ENCODE data around the gene RXFP1. TPM values are rescaled to one million over a fixed set of nuclear protein-coding genes. Genes with fewer than 3 reads are reported as not detected.

The RXFP1 gene
- under 1 TPM in 1 of 4 donors, not detected in 3; 0.13 TPM for total RNA-seq

DNA sequence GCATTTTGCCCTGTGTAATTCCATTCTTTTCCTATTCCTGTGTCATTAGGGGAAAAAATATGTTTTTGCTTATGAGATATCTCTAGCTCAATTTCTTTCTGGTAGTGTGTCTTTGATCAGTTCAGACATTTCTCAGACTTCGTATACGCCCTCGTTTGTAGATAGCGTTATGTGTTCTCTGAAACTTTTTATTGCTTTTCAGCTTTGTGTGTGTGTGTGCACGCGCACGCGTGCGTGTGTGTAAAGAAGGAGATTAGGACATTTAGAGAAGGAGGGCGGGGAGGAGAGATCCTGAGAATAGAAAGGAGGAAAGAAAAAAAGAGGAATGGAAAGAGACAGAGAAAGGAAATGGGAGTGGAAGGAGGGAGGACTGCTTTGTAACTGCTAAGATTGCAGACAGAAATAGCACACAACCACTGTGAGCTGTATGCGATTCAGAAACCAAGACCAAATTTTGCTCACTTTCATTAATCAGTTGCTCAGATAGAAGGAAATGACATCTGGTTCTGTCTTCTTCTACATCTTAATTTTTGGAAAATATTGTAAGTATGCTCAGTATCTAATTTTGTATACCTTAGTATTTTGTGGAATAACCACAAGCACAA lies at the start of gene RXFP1:
TSS of gene RXFP1 (plus strand) at position 399 of the 605 bp plus-strand sequence. CDS start at position 494, 95 bp downstream.
- DNase-seq (ENCODE audit: low spot score), result no peak

DNA sequence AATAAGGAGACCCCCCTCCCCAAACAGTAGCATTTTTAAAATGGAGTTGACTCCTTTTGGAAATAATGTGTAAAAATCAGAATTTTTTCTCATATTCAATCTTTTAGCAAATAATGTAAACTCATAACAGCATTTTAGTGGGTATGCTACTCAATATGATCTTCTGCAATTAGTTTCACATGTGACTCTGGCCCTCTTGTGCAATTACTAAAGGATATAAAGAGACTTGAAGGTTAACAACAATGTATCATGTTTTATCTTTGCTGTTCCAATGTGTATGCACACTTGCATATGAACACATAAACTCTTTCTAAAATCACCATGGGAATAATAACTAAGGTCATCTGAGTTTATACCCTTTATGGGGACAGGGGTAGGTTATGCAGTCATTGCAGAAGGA lies 39.9 kb upstream of the RXFP1 start:
- TF ChIP-seq, protein P1, sequence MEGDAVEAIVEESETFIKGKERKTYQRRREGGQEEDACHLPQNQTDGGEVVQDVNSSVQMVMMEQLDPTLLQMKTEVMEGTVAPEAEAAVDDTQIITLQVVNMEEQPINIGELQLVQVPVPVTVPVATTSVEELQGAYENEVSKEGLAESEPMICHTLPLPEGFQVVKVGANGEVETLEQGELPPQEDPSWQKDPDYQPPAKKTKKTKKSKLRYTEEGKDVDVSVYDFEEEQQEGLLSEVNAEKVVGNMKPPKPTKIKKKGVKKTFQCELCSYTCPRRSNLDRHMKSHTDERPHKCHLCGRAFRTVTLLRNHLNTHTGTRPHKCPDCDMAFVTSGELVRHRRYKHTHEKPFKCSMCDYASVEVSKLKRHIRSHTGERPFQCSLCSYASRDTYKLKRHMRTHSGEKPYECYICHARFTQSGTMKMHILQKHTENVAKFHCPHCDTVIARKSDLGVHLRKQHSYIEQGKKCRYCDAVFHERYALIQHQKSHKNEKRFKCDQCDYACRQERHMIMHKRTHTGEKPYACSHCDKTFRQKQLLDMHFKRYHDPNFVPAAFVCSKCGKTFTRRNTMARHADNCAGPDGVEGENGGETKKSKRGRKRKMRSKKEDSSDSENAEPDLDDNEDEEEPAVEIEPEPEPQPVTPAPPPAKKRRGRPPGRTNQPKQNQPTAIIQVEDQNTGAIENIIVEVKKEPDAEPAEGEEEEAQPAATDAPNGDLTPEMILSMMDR (IDR thresholded peaks at IDR 0.05), result no peak
- ATAC-seq (ENCODE audit: low FRiP score) (no peak), DNase-seq (ENCODE audit: low spot score) (no peak)

More for the DNA sequence above, at the start of gene RXFP1:
- TF ChIP-seq, protein P1 (IDR thresholded peaks at IDR 0.05), result no peak
- no peak for ATAC-seq (ENCODE audit: low FRiP score)

DNA sequence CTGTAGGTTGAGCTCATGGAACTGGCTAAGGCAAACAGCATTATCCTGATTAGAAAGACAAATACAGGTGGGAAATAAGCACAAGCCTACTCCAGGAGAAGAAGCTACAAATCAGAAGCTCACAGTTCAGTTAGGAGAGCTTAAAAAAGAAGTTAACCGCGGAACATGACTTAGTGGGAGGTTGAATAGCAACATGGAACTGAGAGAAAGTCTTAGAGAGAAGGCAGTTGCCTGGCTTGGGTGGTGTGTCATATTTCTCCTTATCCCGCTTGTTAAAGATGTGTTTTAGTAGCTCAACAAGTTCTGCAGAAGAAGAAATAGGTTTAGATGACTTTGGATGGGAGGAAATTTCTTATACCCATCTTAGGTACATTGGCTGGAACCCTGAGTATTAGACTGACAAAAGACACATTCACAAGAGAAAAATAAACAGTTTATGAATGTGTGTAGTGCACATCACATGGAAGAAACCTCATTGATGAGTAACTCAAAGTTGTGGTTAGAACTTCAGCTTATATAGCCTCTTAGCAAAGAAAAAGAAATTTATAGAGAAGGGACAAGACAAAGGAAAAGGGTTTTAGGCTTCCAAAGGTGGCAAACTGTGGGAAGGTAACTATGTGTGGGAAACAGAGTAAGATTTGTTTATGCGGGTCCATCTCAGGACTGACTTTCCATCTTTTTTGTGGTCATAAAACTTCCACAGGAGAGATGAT lies 37.4 kb upstream of the RXFP1 start:
- TF ChIP-seq, protein P1 (IDR thresholded peaks at IDR 0.05), result no peak
- no peak for ATAC-seq (ENCODE audit: low FRiP score)
- no peak for DNase-seq (ENCODE audit: low spot score)

DNA sequence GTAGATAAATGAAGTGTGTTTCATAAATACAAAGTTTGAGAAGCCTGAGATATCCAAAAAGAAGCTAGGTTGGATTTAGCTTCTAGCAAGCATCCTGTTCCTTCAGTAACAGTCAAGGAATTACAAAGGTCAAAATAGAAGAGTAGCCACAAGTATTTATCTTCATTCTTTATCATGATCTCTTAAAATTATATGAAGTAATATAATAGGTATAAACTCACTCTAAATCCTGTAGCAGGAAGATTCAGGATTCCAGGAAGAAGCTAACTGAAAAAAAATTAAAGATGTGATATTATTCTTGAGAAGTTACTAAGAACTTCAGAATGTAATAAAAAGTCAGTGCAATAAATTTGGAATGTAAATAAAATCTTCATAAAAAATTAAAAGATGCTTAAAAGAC lies 31.1 kb upstream of the RXFP1 start:
- TF ChIP-seq, protein P1 (IDR thresholded peaks at IDR 0.05), result no peak
- no peak for ATAC-seq (ENCODE audit: low FRiP score)
- DNase-seq (ENCODE audit: low spot score), result no peak

DNA sequence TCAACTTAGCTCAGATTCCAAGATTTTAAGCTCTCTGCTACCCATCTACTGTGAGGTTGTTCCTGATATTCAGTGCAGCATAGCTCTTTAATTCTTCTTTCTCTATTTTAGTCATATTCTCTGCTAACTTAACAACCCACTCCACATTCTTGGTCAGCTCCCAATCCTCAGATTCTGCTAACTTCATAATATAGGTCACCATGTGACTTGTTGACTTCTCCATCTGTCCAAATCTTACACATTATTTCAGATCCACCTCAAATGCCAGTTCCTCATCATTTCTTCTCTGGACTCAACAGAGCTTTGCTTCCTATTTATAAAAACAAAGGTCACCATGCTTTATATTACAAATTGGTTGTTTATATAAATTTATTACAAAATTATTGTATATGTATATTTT lies 29.3 kb upstream of the RXFP1 start:
- no peak for DNase-seq (ENCODE audit: low spot score)
- no peak for ATAC-seq (ENCODE audit: low FRiP score)
- TF ChIP-seq, protein P1 (IDR thresholded peaks at IDR 0.05), result no peak

DNA sequence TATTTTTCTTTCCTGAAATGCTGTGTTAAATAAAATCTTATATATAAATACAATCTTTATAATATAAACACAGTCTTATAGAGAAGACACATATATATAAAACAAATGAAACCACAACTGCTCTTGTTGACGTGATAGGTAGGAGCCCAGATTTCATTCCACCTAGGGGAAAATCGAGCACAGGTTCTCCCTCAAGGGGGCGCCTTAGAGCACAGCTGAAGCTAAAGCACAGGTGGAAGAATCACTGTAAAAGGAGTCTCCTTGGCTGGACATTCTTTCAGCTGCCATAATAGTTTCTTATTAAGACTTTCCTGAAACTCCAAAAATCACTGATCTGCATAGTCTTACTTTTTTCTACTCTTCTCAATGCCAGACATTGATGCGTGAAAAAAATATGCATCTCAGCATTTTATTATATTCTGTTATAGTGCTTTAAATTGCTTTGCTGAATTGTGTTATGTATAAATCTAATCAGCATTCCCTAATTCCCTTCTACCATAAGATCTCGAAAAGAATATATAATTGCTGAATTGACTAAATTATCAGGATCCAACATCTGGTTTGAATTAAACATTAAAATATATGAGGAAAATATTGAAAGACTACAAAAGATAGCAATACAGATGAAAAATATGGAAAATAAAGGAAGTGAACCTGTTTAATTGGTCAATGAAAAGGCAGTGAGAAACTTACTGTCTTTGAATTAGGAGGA lies 25.5 kb upstream of the RXFP1 start:
- TF ChIP-seq, protein P1 (IDR thresholded peaks at IDR 0.05), result no peak
- no peak for ATAC-seq (ENCODE audit: low FRiP score)
- DNase-seq (ENCODE audit: low spot score), result peak; percentile 23

Data from omental fat pad (tissue), 4 donors.